ENCODE results near the gene PCAT6.
"Not testable (repeated sequence)": the region's sequence is repeated elsewhere in the genome, so short reads cannot be mapped to it uniquely, and the experiment has no call there.

Gene PCAT6

DNA sequence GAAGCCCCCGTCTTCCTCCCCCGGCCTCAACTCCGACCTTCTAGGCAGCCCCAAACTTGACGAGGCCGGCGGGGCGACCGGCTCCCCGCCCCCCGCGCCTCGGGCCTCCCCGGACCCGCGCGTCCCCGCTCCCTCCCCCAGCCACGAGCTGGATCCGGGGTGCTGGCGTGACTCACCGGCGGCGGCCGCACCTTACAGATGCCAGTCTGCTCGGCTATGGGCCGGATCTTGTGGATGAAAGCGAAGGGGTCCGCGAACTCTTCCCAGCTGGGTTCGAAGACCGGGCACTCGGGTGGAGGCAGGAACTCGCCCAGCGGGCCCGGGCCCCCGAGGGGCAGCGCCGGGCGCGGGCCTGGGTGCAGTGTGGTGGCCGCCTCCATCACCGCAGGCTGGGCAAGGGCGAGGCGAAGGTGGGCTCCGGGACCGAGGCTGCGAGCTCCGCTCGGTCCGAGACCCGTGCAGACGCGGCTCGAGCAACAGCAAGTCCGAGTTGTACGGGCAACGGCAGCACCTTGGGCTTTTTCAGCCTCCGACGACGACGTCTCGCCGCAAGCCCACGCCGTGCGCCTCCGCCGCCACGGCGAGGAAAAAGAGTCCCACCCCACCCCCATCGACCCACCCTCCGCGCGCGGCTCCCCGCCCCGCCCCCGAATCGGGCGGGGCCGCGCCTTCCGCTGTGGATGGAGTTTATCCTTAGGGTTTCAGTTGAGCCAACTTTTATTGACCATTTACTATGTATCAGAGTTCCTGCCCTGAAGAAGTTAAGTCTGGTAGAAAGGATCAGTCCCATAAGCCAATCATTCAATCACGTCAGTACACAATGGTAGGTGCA is 2.6 kb upstream of the PCAT6 start, which contains the start of gene KDM5B:
TSS of gene KDM5B (minus strand) at position 496 of the 832 bp plus-strand sequence. CDS start at position 380, 116 bp downstream.
- DNase-seq = peak; percentile 53

- DNase-seq = no peak
Observed at GRCh38 chr1:202809597-202810159, 1.1 kb upstream of the PCAT6 start.

DNA sequence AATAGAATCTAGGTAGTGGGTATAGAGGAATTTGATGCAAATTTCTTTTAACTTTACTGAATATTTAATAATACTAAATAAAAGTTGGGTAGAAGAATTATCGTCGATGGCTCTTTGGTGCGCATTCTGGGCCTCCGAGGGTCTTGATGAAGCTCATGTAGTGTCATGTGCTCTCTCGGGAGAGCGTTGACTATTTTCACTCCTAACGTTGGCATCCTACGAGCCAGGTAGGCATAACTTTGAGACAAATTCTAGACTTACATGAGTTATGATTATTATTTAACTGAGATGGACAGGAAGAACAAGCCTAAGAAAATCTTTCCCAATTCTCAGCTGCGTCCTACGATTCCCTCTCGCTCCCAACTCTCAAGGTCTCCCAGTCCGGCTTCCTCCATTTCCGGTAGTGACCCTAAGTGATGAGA is 550 bp upstream of the PCAT6 start:
- no peak for DNase-seq

- DNase-seq = no peak
Observed at GRCh38 chr1:202811296-202812175, 782 bp downstream of the PCAT6 start.

DNA sequence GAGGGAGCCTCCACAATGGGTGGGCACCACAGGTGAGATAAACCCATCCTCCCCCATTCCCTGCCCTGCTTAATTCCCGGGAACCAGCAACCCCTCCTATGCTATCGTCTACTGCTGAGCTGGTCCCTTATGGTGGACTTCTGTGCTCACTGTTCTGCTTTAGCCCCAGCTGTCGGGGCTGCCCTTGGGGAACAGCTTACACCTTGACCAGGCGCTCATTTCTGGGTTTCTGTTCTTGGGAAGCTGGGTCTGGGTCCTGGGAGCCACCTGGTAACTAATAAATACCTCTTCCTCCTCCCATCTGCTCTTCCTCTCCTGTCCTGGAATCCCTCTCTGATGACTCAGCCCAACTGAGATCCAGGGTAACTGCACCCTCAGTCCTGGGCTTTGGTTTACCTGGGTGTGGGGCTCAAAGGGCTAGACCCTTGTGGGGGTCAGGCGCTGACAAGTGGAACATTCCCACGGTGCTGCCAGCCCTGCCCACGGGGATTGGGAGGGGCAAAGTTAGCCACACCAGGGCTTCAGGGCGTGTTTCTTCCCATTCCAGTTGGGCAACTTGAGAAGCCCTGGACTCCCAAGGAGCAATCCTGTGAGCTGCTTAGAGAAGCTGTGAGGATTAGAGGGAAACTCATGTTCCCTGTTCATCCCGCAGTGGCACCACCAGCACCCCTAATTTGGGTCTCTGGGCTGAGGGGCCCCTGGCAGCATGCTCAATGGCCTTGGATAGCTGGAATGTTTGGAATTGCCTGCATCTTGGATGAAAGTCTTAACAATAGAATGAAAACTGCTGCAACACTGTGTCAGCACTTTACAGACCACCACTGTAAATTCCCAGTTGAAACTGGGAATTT is 1.6 kb downstream of the PCAT6 start:
- no peak for DNase-seq

DNA sequence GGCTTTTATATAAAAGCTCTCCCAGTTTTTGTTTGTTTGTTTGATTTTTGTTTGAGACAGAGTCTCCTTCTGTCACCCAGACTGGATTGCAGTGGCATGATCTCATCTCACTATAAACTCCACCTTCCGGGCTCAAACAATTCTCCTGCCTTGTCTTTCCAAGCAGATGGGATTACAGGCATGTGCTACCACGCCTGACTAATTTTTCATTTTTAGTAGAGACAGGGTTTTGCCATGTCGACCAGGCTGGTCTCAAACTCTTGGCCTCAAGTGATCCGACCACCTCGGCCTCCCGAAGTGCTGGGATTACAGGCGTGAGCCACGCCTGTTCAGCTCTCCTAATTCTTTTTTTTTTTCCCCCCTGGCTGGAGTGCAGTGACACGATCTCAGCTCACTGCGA is 4.4 kb downstream of the PCAT6 start:
- DNase-seq = no peak

GRCh38 chr1:202818819-202819218 is 8.1 kb downstream of the PCAT6 start:
- no peak for DNase-seq

DNA sequence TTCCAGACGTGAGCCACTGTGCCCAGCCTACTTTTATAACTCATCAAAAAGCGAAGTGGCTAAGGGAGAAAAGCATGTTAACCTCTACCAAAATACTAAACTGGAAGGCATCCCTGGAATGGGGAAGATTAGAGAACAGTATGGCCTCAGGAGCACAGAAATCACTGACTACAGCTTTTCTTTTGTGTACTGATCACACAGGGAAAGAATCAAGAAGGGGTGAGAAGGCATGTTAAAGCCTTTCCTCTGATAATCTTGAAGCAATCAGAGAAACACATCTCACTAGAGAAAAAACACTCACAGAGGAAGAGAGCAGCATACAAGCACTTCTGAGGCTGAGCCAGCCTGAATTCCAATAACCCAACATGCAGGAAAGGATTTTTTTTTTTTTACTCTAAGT is 10.7 kb downstream of the PCAT6 start:
- no peak for DNase-seq

DNA sequence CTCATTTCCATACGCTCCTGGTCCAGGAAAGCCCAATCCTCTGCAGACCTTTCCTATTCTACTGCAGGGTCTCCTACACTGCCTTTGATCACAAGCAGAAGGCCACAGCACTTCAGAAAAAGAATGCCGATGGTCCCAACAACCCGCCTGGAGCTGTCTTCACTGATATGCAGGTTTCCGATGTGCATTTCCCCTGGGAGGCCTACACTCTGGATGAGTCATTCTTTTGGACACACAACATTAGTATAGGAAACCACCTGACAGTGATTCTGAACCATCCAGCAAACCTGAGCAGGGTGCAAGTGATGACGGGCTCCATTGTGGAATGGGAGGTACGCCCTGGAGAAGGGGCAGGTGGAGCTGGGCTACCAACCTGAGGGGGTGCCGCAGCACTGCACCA is 15.0 kb downstream of the PCAT6 start:
- DNase-seq = no peak

DNA sequence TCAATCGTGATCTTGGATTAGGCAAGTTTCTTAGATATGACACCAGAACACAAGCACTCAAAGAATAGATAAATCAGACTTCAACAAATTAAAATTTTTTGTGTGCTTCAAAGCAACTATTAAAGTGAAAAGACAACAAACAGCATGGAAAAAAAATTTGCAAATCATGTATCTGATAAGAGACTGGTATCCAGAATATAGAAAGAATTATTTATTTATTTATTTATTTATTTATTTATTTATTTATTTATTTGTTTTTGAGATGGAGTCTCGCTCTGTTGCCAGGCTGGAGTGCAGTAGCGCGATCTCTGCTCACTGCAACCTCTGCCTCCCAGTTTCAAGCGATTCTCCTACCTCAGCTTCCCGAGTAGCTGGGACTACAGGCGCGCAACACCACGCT is 18.5 kb downstream of the PCAT6 start:
- not testable (repeated sequence) for DNase-seq

DNA sequence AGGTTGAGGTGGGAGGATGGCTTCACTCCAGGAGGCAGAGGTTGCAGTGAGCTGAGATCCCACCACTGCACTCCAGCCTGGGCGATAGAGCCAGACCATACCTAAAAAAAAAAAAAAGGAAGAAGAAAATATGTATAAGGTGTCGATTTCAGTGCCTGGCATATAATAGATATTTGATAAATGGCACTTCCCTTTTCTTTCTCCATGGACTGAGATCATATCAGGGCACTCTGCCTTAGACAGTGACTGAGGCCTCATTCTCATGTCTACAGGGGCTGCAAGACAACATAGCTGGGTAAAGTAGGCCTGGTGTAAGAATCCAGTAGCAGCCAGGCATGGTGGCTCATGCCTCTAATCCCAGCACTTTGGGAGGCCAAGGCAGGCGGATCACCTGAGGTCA is 21.2 kb downstream of the PCAT6 start:
- DNase-seq = no peak

GRCh38 chr1:202834771-202835547 is 24.2 kb downstream of the PCAT6 start:
- DNase-seq = no peak

DNA sequence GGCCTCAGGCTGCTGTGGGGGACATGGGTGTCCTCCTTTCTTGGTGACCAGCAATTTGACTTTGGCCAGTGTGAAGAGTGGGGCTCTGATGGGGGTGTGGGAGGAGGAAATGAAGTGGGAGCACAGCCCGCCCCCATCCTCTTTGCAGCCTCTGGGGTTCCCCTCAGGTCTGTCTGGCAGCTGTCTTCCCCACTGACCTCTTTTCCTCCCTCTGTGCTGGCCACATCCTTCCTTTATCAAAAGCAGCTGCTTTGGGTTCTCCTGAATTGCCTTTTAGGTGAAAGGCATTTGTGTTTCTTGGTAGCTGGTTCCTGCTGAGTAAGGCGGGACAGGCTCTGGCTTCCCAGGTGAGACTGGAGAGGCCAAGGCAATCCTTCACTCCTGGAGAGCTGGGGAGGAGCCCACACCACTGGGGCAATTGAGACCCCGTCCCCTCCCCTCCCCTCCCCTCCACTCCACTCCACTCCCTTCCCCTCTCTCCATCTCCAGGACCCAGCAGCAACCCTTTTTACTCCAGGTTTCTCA is 24.9 kb downstream of the PCAT6 start:
- no peak for DNase-seq

DNA sequence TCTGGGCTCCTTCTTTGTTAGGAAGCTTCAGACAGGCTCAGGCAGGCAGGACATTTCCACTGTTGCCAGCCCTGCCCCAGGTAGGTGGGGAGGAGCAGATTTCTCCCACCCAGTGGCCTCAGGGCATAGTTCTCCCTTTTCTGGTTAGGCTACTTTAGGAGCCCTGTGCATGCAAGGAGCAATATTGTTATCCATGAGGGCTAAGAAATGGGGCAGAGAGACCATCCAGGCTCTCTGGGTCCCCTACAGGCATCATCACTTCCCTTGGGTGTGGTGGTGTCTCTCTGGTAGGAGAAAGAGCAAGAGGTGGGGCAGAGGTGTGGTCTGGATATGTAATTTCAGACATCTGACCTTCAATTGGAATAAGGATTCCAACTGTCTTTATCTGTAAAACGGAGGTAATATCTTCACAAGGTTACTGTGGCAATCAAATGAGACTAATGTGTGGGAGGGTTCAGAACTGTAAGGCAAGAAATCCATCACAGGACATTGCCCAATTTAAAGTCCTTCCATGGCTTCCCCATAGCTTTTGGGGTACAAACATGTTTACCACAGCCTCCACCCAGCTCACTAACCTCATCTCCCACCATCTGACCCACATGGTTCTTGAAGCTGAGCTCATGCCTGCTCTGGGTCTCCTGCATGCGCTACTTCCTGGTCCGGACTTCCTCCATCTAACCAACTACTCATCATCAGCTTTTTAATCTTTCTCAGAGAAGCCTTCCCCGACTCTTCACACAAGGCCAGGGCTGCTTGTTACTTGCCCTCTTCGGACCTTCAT is 26.1 kb downstream of the PCAT6 start:
- no peak for DNase-seq

DNA sequence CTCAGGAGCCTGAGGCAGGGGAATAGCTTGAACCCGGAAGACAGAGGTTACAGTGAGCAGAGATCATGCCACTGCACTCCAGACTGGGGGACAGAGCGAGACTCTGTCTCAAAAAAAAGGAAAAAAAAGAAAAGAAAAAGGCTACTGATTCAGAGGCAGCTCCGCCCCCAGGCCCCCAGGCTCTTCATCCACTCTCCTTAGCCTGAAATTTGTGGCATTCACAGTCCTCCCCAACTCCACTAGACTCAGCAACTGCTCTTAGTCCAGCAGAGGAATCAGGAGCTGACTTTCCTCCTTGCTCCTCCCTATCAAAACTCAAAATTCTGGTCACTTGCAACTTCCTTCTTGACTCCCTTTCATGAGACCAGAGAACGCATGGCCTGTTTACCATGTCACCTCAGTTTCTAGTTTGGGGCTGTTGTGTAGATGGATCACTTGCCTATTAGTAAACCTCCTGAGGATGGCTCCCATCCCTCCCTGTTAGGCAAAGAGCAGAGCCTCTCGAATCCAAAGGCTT is 27.1 kb downstream of the PCAT6 start:
- DNase-seq = no peak

GRCh38 chr1:202843081-202843480 is 32.3 kb downstream of the PCAT6 start:
- no peak for DNase-seq

- no peak for DNase-seq
Observed at GRCh38 chr1:202844259-202844658, 33.5 kb downstream of the PCAT6 start.

GRCh38 chr1:202844935-202845334 is 34.2 kb downstream of the PCAT6 start:
- no peak for DNase-seq

- DNase-seq = no peak
Observed at GRCh38 chr1:202848191-202848542, 37.4 kb downstream of the PCAT6 start.

DNA sequence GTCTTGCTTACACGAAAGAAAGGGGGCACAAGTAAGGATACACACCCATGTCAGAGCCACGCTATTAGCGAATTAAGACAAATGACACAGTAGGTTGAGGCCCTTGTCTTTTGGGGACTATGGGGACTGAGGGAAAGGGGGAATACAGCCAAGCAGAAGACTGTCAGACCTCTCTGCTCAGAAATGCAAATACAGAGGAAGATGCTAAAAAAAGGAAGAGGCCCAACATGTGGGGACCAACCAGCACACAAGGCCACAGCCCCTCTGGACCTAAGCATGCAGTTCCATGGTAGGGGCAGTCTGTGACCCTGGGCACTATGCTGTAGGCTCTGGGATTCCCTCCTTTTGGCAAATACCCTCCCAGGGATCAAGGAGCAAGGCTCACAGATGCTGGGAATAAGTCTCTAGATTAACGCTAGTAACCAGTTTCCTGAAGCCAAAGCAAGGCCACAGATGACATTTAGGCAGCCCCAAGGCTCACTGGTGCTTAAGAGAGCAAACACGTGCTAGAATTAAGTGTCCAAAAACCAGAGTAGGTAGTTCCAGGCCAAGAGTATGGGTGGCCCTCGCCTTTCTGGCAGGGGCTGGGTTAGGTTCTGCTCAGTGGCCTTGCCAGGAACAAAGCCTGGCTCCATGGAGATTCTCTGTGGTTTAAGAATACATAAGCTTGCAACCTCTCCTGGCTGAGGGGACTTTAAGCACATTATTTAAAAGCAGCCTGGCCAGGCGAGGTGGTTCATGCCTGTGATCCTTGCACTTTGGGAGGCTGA is 40.0 kb downstream of the PCAT6 start:
- no peak for DNase-seq

Measured in NCI-H526 treated with DMSO at 0.1 percent for 48 hours (cell line).